DMS114 treated with DMSO at 0.1 percent for 48 hours (cell line): Measurements from ENCODE around the gene PYURF.

Source experiments
- DNase-seq: peaks from one replicate; lab custom pipeline; 2025; ENCODE audit not compliant: unreplicated experiment; lab: John Stamatoyannopoulos, UW

The PYURF gene

GRCh38 chr4:88514557-88515511 lies 8.7 kb downstream of the PYURF start:
- DNase-seq, result no peak

- DNase-seq, result no peak
Measured at GRCh38 chr4:88511236-88511635, 12.3 kb downstream of the PYURF start.

GRCh38 chr4:88503344-88503743 lies 20.2 kb downstream of the PYURF start:
- DNase-seq, result no peak

- DNase-seq, result no peak
Measured at GRCh38 chr4:88497859-88498409, 25.6 kb downstream of the PYURF start.

- DNase-seq, result no peak
Measured at GRCh38 chr4:88489100-88489761, 34.3 kb downstream of the PYURF start.

- DNase-seq, result no peak
Measured at GRCh38 chr4:88481537-88481936, 42.0 kb downstream of the PYURF start.

GRCh38 chr4:88478247-88478646 lies 45.3 kb downstream of the PYURF start:
- DNase-seq, result no peak

- DNase-seq, result no peak
Measured at GRCh38 chr4:88477229-88477860, 46.2 kb downstream of the PYURF start.
